B cell (primary cell): ENCODE data around the gene C2CD4A. TPM values are rescaled to one million over a fixed set of nuclear protein-coding genes. Genes with fewer than 3 reads are reported as not detected.

Experiments
- ATAC-seq: fragments of 200-7000 bp; cut with Tn5 transposase; one replicate; pipeline ENCODE4 v1.10.0; 2021; ENCODE audit warnings: low read depth, mild to moderate bottlenecking, moderate number of reproducible peaks, moderate library complexity
- CTCF ChIA-PET: fragments of 350-600 bp; sonication (Branson Sonifier 250); formaldehyde crosslinking; loops from one replicate; lab custom pipeline; 2021; ENCODE audit warnings: antibody characterized with exemption, inconsistent platforms; lab: Charles Lee
- POLR2A ChIA-PET: fragments of 350-600 bp; sonication (Branson Sonifier 250); formaldehyde crosslinking; loops from one replicate; lab custom pipeline; 2021; ENCODE audit warnings: antibody characterized with exemption; lab: Charles Lee
- DNase-seq: peaks from one replicate; pipeline ENCODE4 v3.0.0; 2013
- H2AFZ ChIP-seq: 2 replicates; pipeline ENCODE4 v1.6.1; 2012; ENCODE audit warnings: mild to moderate bottlenecking, low read depth, low read length; ENCODE audit not compliant: insufficient read depth, poor library complexity, severe bottlenecking
- H3K27ac ChIP-seq, 2 donors: 1 replicate in 1 of 2; 2 replicates in 1 of 2; pipeline ENCODE4 v1.5.1; 2012 to 2013; ENCODE audit warnings: low read length in 2 of 2, mild to moderate bottlenecking in 2 of 2, moderate library complexity in 1 of 2
- H3K27me3 ChIP-seq, 4 experiments: fragments of 200-600 bp in 1 of 4; sonication (generic) in 1 of 4; replicated peaks in 1 of 4; 1 replicate in 2 of 4; 2 replicates in 2 of 4; pipeline versions ENCODE4 v1.6.1 to v1.7.0; 2013 to 2016; ENCODE audit warnings: low read length in 3 of 4, mild to moderate bottlenecking in 2 of 4, mixed read lengths in 1 of 4, moderate library complexity in 1 of 4; ENCODE audit not compliant: insufficient read depth in 4 of 4, control insufficient read depth in 3 of 4; ENCODE audit errors: control extremely low read depth in 1 of 4
- H3K36me3 ChIP-seq, 2 experiments: replicated peaks in 1 of 2; 1 replicate in 1 of 2; 2 replicates in 1 of 2; pipeline versions ENCODE4 v1.6.1 to v1.7.1; 2013; ENCODE audit warnings: low read length in 1 of 2; ENCODE audit not compliant: insufficient read depth in 2 of 2, control insufficient read depth in 1 of 2; ENCODE audit errors: control extremely low read depth in 1 of 2, extremely low read depth in 1 of 2
- H3K4me1 ChIP-seq, 2 donors: fragments of 200-600 bp in 1 of 2; sonication (generic) in 1 of 2; 1 replicate in 1 of 2; 2 replicates in 1 of 2; pipeline versions ENCODE4 v1.5.1 to v1.6.1; 2013 to 2017; ENCODE audit warnings: low read length in 2 of 2; ENCODE audit not compliant: control insufficient read depth in 2 of 2, insufficient read depth in 2 of 2
- H3K4me2 ChIP-seq: replicated peaks from 2 replicates; pipeline ENCODE3; 2012; ENCODE audit warnings: mild to moderate bottlenecking, low read depth, low read length; ENCODE audit not compliant: poor library complexity, severe bottlenecking
- H3K4me3 ChIP-seq, 5 experiments: fragments of 200-600 bp in 1 of 5; sonication (generic) in 1 of 5; 1 replicate in 3 of 5; 2 replicates in 2 of 5; pipeline versions ENCODE4 v1.5.1 to v1.7.0; 2011 to 2016; ENCODE audit warnings: low read length in 4 of 5, mild to moderate bottlenecking in 4 of 5, low read depth in 2 of 5, control low read depth in 1 of 5, moderate library complexity in 1 of 5; ENCODE audit not compliant: insufficient read depth in 1 of 5; ENCODE audit errors: control extremely low read depth in 1 of 5, extremely low read depth in 1 of 5
- H3K79me2 ChIP-seq: fragments of 200-600 bp; sonication (generic); one replicate; pipeline ENCODE4 v1.6.0; 2016; ENCODE audit warnings: low read length; ENCODE audit not compliant: control insufficient read depth, insufficient read depth
- H3K9ac ChIP-seq: fragments of 200-600 bp; sonication (generic); 2 replicates; pipeline ENCODE4 v1.6.1; 2017; ENCODE audit warnings: mild to moderate bottlenecking, low read length, moderate library complexity
- H3K9me3 ChIP-seq, 3 donors: one replicate each; pipeline versions ENCODE4 v1.6.1 to v1.7.1; 2013; ENCODE audit warnings: low read length in 2 of 3; ENCODE audit not compliant: control insufficient read depth in 2 of 3, insufficient read depth in 1 of 3; ENCODE audit errors: control extremely low read depth in 1 of 3
- H4K20me1 ChIP-seq: 2 replicates; pipeline ENCODE4 v1.6.0; 2012; ENCODE audit warnings: mild to moderate bottlenecking, low read length; ENCODE audit not compliant: insufficient read depth, control insufficient read depth, poor library complexity, severe bottlenecking
- H3K27ac Mint-ChIP-seq: one replicate; pipeline ENCODE4 v1.8.0; 2021; ENCODE audit warnings: mixed read lengths
- H3K27me3 Mint-ChIP-seq: one replicate; pipeline ENCODE4 v1.8.0; 2021; ENCODE audit warnings: mixed read lengths
- H3K4me1 Mint-ChIP-seq: one replicate; pipeline ENCODE4 v1.8.0; 2021; ENCODE audit warnings: mixed read lengths
- H3K4me3 Mint-ChIP-seq: one replicate; pipeline ENCODE4 v1.8.0; 2021; ENCODE audit warnings: mixed read lengths
- H3K9me3 Mint-ChIP-seq: one replicate; pipeline ENCODE4 v1.8.0; 2022; ENCODE audit warnings: mixed read lengths; ENCODE audit not compliant: insufficient read depth
- CTCF ChIP-seq: fragments of 200-600 bp; IDR thresholded peaks from one replicate; pipeline ENCODE4 v1.8.0; 2022; ENCODE audit warnings: antibody characterized with exemption, mild to moderate bottlenecking
- EZH2 ChIP-seq: IDR thresholded peaks from 2 replicates; pipeline ENCODE4 v1.6.1; 2012; ENCODE audit warnings: borderline replicate concordance, low read depth, mild to moderate bottlenecking, moderate library complexity, low read length; ENCODE audit not compliant: insufficient read depth, poor library complexity, severe bottlenecking
- WGBS: methylation state at CpG from one replicate; pipeline ENCODE4 v1.1.5; 2013; ENCODE audit warnings: missing lambda C conversion rate; ENCODE audit not compliant: insufficient coverage; 5-methylcytosine and 5-hydroxymethylcytosine counted together
- intact Hi-C: fragments of 100-400 bp; cut with micrococcal nuclease; formaldehyde crosslinking; loops from one replicate; pipeline ENCODE4 v1.10.0; 2022
- polyA plus RNA-seq: library from polyadenylated mRNA; depleted of rRNA; stranded (reverse); fragments of >200 nt; gene quantifications from 2 replicates; pipeline ENCODE4 v1.2.3, GENCODE V29; 2012
- total RNA-seq, 2 donors: library from RNA; stranded (reverse); fragments of 120-200 nt in 1 of 2; gene quantifications; 1 replicate in 1 of 2; 2 replicates in 1 of 2; pipeline versions ENCODE4 v1.2.3 to v1.2.4, GENCODE V29; 2013 to 2022

The C2CD4A gene
- total and polyA plus RNA-seq, 2 donors (not counting 1 experiment from before 2014, with no cell fraction given), result not detected

- no peak for ATAC-seq
- POLR2A ChIA-PET, result no interaction called here
- WGBS, result 100% methylated on average over 1 of the region's 2 CpGs
- peaks cover 1% of the 10 kb centered on the region for H3K9me3 Mint-ChIP-seq
- H3K4me3 Mint-ChIP-seq, result no peak overlapping the region
- no peak overlapping the region for H3K4me3 ChIP-seq
- intact Hi-C loops, result no loop called here
- H3K36me3 ChIP-seq, result no peaks in the 10 kb centered on the region
- no peaks in the 10 kb centered on the region for H3K4me1 Mint-ChIP-seq
- TF ChIP-seq EZH2, result no peak
- no peak for TF ChIP-seq CTCF
- H2AFZ ChIP-seq, result no peak overlapping the region
- H3K27me3 Mint-ChIP-seq, result peaks cover 13% of the 10 kb centered on the region
- no peaks in the 10 kb centered on the region for H3K4me1 ChIP-seq
- H3K9me3 ChIP-seq, result no peaks in the 10 kb centered on the region
- H4K20me1 ChIP-seq, result no peaks in the 10 kb centered on the region
- H3K79me2 ChIP-seq, result no peaks in the 10 kb centered on the region
- H3K27me3 ChIP-seq, result peaks cover 0 to 3% (median 0%) of the 10 kb centered on the region in 4 experiments
- CTCF ChIA-PET, result no interaction called here
- H3K9ac ChIP-seq, result no peak overlapping the region
- no peak overlapping the region for H3K27ac ChIP-seq
- H3K27ac Mint-ChIP-seq, result no peak overlapping the region
- no peak for DNase-seq
- H3K4me2 ChIP-seq, result no peak overlapping the region
Measured at GRCh38 chr15:62089616-62090015, 22.8 kb downstream of the C2CD4A start.

GRCh38 chr15:62090988-62091387, 24.2 kb downstream of the C2CD4A start:
- Histone ChIP-seq H2AFZ (no peak overlapping the region), H3K4me2 (no peak overlapping the region), H3K4me1 (no peaks in the 10 kb centered on the region), H3K4me3 (no peak overlapping the region), H4K20me1 (no peaks in the 10 kb centered on the region), H3K9ac (no peak overlapping the region), H3K36me3 (no peaks in the 10 kb centered on the region), H3K27me3 (peaks cover 0 to 3% (median 0%) of the 10 kb centered on the region in 4 experiments), H3K79me2 (no peaks in the 10 kb centered on the region), H3K9me3 (no peaks in the 10 kb centered on the region), H3K27ac (no peak overlapping the region)
- TF ChIP-seq CTCF, result no peak
- POLR2A ChIA-PET, result no interaction called here
- peaks cover 16% of the 10 kb centered on the region for H3K27me3 Mint-ChIP-seq
- no peak overlapping the region for H3K4me3 Mint-ChIP-seq
- no peaks in the 10 kb centered on the region for H3K9me3 Mint-ChIP-seq
- WGBS, result 96% methylated on average over 5 of the region's 7 CpGs
- ATAC-seq, result no peak
- CTCF ChIA-PET, result no interaction called here
- intact Hi-C loops, result no loop called here
- H3K27ac Mint-ChIP-seq, result no peak overlapping the region
- DNase-seq, result no peak
- no peaks in the 10 kb centered on the region for H3K4me1 Mint-ChIP-seq
